ENCODE measurements around the gene MINDY3. TPM values are rescaled to one million over a fixed set of nuclear protein-coding genes. Genes with fewer than 3 reads are reported as not detected.

The MINDY3 gene
- total RNA-seq, 1 experiment from 2014 or later, result 14.9 TPM

DNA sequence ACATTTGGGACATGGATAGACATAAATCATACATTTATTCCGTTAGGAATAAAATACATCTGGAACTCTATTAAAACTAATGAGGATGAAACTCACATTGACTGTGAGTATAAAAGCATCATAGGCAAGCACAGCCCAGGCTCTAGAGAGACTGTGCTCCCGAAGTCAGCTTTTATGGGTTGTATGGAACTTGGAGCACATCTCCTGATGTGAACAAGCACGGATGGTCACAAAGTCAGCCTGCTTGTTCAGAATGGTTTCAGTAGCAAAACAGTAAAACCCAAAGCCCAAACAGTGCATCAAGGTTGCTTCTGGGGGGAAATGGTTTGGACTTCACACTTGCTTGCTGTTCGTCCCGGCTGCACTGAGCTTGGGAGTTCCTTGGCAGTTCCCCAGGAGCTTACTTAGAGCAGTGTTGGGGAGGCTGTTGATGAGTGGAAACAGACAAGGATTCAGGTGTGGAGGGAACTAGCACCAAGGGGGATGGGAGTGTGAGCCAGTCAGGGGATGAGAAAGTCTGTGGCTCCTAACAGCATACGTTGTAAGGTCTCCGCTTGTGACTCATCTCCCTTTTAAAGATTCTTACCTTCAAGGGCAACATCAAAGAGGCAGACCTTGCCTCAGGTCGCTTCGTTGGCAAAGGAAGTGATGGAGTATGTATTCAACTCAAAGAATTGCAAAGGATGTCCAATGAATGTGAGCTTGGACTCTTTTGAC is 120.9 kb downstream of the MINDY3 start:
- Histone ChIP-seq H3K4ac (ENCODE audit: low read depth, low read length) (no peak overlapping the region), H3K14ac (ENCODE audit: insufficient read depth, low read length) (no peak overlapping the region), H3K56ac (ENCODE audit: insufficient read length, low read depth, low read length) (no peak overlapping the region), H4K20me1 (ENCODE audit: control insufficient read depth, insufficient read depth, insufficient read length) (no peaks in the 10 kb centered on the region), H2BK120ac (ENCODE audit: low read depth, low read length, poor library complexity, severe bottlenecking) (no peak overlapping the region), H3T11ph (ENCODE audit: low read length) (no peak overlapping the region), H3K9ac (ENCODE audit: extremely low read depth, insufficient read length, low read length) (no peak overlapping the region), H3K4me1 (ENCODE audit: insufficient read depth, low read length) (no peaks in the 10 kb centered on the region), H2BK15ac (ENCODE audit: low read depth, low read length) (no peak overlapping the region), H3K27ac (ENCODE audit: insufficient read length, low read depth, low read length) (no peak overlapping the region), H2AK5ac (ENCODE audit: insufficient read length, low read length) (no peak overlapping the region), H3K79me1 (ENCODE audit: insufficient read depth, low read depth, low read length, poor library complexity, severe bottlenecking) (no peaks in the 10 kb centered on the region), H3K23me2 (ENCODE audit: insufficient read length, low read depth, low read length, poor library complexity, severe bottlenecking) (no peaks in the 10 kb centered on the region), H2BK20ac (ENCODE audit: low read depth, low read length, poor library complexity, severe bottlenecking) (no peak overlapping the region), H3K79me2 (ENCODE audit: insufficient read depth, low read length) (no peaks in the 10 kb centered on the region), H3K18ac (ENCODE audit: insufficient read length, low read depth, low read length) (no peak overlapping the region), H4K5ac (ENCODE audit: insufficient read length, low read depth, low read length) (no peak overlapping the region), H3K4me2 (ENCODE audit: insufficient read depth, insufficient read length, low read length) (no peak overlapping the region), H2BK12ac (ENCODE audit: insufficient read length, low read depth, low read length) (no peak overlapping the region), H2AFZ (ENCODE audit: low read length) (no peak overlapping the region), H4K8ac (replicated peaks; ENCODE audit: insufficient read length, low read depth, low read length) (no peak overlapping the region), H3K23ac (ENCODE audit: insufficient read length, low read depth, low read length) (no peak overlapping the region), H3K27me3 (ENCODE audit: insufficient read depth, low read length) (no peaks in the 10 kb centered on the region), H3K9me3 (ENCODE audit: control insufficient read depth, low read depth, low read length) (no peaks in the 10 kb centered on the region), H4K91ac (ENCODE audit: insufficient read length, low read depth, low read length) (no peak overlapping the region), H2BK5ac (ENCODE audit: insufficient read length, low read length) (no peak overlapping the region)
- Mint-ChIP-seq H3K36me3 (ENCODE audit: insufficient read depth in 1 of 3, low read depth in 3 of 3) (no peaks in the 10 kb centered on the region), H3K27ac (no peak overlapping the region; a peak in 1 of 7 replicates), H3K4me1 (peaks cover 7 to 11% of the 10 kb centered on the region in 2 experiments), H3K4me3 (no peak overlapping the region), H3K9me3 (no peaks in the 10 kb centered on the region; a peak in 1 of 5 replicates), H3K27me3 (ENCODE audit: low read depth) (peaks cover 6% of the 10 kb centered on the region)
- DNase-seq, result no peak
- no CpG with 5 or more reads among the region's 9 CpGs for WGBS (ENCODE audit: extremely low coverage, insufficient read length, low lambda C conversion rate)
- TF ChIP-seq, protein P1, sequence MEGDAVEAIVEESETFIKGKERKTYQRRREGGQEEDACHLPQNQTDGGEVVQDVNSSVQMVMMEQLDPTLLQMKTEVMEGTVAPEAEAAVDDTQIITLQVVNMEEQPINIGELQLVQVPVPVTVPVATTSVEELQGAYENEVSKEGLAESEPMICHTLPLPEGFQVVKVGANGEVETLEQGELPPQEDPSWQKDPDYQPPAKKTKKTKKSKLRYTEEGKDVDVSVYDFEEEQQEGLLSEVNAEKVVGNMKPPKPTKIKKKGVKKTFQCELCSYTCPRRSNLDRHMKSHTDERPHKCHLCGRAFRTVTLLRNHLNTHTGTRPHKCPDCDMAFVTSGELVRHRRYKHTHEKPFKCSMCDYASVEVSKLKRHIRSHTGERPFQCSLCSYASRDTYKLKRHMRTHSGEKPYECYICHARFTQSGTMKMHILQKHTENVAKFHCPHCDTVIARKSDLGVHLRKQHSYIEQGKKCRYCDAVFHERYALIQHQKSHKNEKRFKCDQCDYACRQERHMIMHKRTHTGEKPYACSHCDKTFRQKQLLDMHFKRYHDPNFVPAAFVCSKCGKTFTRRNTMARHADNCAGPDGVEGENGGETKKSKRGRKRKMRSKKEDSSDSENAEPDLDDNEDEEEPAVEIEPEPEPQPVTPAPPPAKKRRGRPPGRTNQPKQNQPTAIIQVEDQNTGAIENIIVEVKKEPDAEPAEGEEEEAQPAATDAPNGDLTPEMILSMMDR (conservative IDR thresholded peaks at IDR 0.05), result no peak
